NCI-H748 treated with DMSO at 0.1 percent for 48 hours (cell line): ENCODE measurements around the gene EEF2KMT.

Source experiments
- DNase-seq: peaks from one replicate; lab custom pipeline; 2025; lab: John Stamatoyannopoulos, UW

Gene EEF2KMT

DNA sequence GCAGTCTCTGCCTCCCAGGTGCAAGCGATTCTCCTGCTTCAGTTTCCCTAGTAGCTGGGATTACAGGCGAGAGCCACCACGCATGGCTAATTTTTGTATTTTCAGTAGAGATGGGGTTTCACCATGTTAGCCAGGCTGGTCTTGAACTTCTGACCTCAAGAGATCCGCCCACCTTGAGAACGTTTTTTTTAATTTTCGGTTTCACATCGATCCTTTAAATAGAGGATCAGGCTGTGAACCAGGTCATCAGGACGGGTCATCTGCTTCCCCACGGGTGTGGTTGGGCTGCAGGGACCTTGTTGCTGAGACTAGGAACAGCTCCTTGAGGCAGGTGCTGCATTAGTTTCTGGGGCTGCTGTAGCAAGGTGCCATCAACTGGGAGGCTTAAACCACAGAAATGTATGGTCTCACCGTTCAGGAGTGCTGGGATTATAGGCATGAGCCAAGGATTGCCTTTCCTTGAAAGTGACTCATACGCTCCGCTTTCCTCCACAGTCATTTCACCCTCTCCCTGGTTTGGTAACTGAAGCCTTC is 55.9 kb downstream of the EEF2KMT start:
- no peak for DNase-seq

DNA sequence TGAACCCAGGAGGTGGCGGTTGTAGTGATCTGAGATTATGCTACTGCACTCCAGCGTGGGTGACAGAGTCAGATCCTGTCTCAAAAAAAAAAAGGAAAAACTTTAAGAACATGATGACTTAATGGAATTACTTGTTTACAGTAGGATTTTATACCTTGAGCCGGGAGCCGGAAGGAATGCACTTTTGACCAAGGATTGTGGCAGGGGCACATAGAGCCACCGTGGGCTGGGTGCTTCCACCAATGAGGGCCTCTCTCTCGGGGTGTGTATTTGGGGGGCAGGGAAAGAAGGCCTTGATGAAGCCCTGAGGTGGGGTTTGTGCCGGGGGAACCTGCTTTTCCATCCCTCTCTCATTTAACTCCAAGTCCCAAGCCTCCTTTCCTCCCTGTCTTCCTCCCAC is 57.1 kb downstream of the EEF2KMT start:
- DNase-seq, result no peak

DNA sequence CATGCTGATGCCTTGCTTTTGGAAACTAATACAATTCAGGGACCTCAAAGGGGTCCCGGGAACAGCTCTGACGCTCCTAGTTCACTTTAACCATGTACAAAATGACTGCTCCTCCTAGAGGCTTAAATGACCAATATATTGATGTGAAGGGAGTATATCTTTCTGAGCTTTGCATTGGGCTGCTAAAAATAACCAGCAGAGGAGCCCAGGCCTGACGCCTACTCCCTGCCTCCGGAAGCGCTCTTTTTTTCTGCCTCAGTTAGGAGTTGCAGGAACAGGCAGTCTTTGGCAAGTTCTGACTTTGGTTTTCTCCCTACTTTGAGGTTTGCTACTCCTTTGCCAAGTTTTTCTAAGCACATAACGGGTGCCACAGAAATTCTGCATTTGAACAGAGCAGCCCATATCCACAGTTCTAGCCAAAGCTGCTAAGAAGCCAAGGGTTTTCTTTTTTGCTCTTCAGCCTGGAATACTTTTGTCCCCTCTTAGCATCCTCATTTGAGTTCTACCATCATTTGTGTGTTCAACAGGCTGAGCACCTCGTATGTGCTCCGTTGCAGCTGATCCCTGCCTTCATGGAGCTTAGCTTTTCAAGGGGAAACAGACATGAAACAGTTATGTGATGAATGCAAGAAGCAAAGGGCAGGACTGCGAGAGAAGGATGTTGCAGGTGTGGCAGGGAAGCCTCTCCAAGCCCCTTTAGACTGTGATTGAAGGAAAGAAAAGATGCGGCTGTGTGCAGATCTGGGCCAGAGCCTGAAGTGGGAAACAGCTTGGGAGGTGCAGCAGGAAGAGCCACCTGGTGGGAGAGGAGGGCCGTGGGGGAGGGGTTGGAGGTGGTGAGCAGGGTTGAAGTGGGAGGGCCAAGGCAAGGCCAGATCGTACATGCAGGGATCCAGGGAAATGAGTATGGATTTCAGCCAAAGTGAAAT is 61.1 kb downstream of the EEF2KMT start:
- DNase-seq, result no peak

DNA sequence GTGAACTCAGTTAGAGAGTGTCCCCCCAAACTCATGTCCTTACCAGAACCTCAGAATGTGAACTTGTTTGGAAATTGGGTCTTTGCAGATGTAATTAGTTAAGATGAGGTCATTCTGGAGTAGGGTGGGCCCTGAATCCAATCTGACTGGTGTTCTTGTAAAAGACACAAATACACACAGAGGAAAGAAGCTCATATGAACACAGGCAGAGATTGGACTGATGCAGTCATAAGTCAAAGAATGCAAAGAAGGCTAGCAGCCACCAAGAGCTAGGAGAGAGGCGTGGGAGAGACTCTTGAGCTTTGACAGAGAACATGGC is 61.7 kb downstream of the EEF2KMT start:
- no peak for DNase-seq
